Transverse colon (tissue), 3 donors: ENCODE measurements around the gene C19orf67.

ENCODE experiments used
- CTCF ChIP-seq, 5 experiments: fragments of 200-600 bp in 3 of 5; fragments of 450-650 bp in 2 of 5; sonication (generic) in 3 of 5; IDR thresholded peaks; 1 replicate in 2 of 5; 2 replicates in 3 of 5; pipeline ENCODE4 v1.5.1; 2016 to 2017; ENCODE audit warnings: antibody characterized with exemption in 5 of 5, inconsistent platforms in 3 of 5, mild to moderate bottlenecking in 2 of 5, moderate library complexity in 1 of 5
- EP300 ChIP-seq: sonication (generic); formaldehyde crosslinking; IDR thresholded peaks from one replicate; pipeline ENCODE4 v1.6.1; 2017; ENCODE audit warnings: antibody characterized with exemption, low read depth
- POLR2A ChIP-seq: fragments of 450-650 bp; IDR thresholded peaks from one replicate; pipeline ENCODE4 v1.6.1; 2016; ENCODE audit warnings: antibody characterized with exemption, mild to moderate bottlenecking, moderate library complexity

GRCh38 chr19:14106840-14107239, 21.3 kb upstream of the C19orf67 start:
- no peak for TF ChIP-seq CTCF (IDR thresholded peaks at IDR 0.05)
- no peak for TF ChIP-seq EP300
- TF ChIP-seq POLR2A: no peak
